HepG2 (cell line): ENCODE data around the gene SDC1. TPM values are rescaled to one million over a fixed set of nuclear protein-coding genes. Genes with fewer than 3 reads are reported as not detected.

Source experiments
- CBX1 ChIP-seq: IDR thresholded peaks from one replicate; pipeline ENCODE4 v1.6.1; 2016; ENCODE audit warnings: antibody characterized with exemption, low read depth
- GABPA ChIP-seq, 2 experiments: IDR thresholded peaks; 2 replicates each; pipeline ENCODE4 v1.6.1; 2011 to 2016; ENCODE audit warnings: low read depth in 2 of 2, low read length in 1 of 2, missing biosample characterization in 1 of 2, missing genetic modification characterization in 1 of 2
- IRX3 ChIP-seq: sonication (generic); formaldehyde crosslinking; IDR thresholded peaks from 2 replicates; pipeline ENCODE4 v1.8.1; 2023; ENCODE audit warnings: mild to moderate bottlenecking, low read depth, missing genetic modification reagents, borderline replicate concordance
- ISL2 ChIP-seq: sonication (generic); formaldehyde crosslinking; IDR thresholded peaks from 2 replicates; pipeline ENCODE4 v1.5.0; 2020; ENCODE audit warnings: missing genetic modification reagents
- MAX ChIP-seq: IDR thresholded peaks from 2 replicates; pipeline ENCODE4 v1.6.1; 2012; ENCODE audit warnings: inconsistent platforms
- NCOR1 ChIP-seq: fragments of 200-600 bp; sonication (generic); IDR thresholded peaks from 2 replicates; pipeline ENCODE4 v1.7.0; 2017; ENCODE audit warnings: antibody characterized with exemption, low read length, borderline replicate concordance
- NPAS2 ChIP-seq: sonication (generic); formaldehyde crosslinking; IDR thresholded peaks from 2 replicates; pipeline ENCODE4 v1.8.0; 2022; ENCODE audit warnings: mild to moderate bottlenecking, missing genetic modification reagents, borderline replicate concordance
- RNF2 ChIP-seq: fragments of 450-650 bp; conservative IDR thresholded peaks from 2 replicates; pipeline ENCODE4 v1.6.1; 2016; ENCODE audit warnings: low read depth
- SIN3B ChIP-seq: fragments of 150-350 bp; IDR thresholded peaks from 2 replicates; pipeline ENCODE4 v1.6.1; 2014; ENCODE audit warnings: low read length
- SSRP1 ChIP-seq: IDR thresholded peaks from 2 replicates; pipeline ENCODE4 v1.6.1; 2016; ENCODE audit warnings: control low read depth
- TOE1 ChIP-seq: sonication (generic); formaldehyde crosslinking; IDR thresholded peaks from 2 replicates; pipeline ENCODE4 v1.4.0; 2020; ENCODE audit warnings: mild to moderate bottlenecking, missing genetic modification reagents
- YEATS4 ChIP-seq: sonication (generic); formaldehyde crosslinking; IDR thresholded peaks from 2 replicates; pipeline ENCODE4 v1.4.0; 2020; ENCODE audit warnings: missing genetic modification reagents, borderline replicate concordance
- ZFP36L1 ChIP-seq: sonication (generic); formaldehyde crosslinking; IDR thresholded peaks from 2 replicates; pipeline ENCODE4 v1.8.0; 2022; ENCODE audit warnings: mild to moderate bottlenecking, missing genetic modification reagents, moderate library complexity
- ZNF251 ChIP-seq: sonication (generic); formaldehyde crosslinking; IDR thresholded peaks from 2 replicates; pipeline ENCODE4 v1.9.0; 2021; ENCODE audit warnings: mild to moderate bottlenecking, missing genetic modification reagents
- ZNF276 ChIP-seq: sonication (generic); formaldehyde crosslinking; IDR thresholded peaks from 2 replicates; pipeline ENCODE4 v1.4.0; 2020; ENCODE audit warnings: mild to moderate bottlenecking, low read depth, missing genetic modification reagents
- ZNF33B ChIP-seq: sonication (generic); formaldehyde crosslinking; IDR thresholded peaks from 2 replicates; pipeline ENCODE4 v1.5.1; 2020; ENCODE audit warnings: mild to moderate bottlenecking, missing genetic modification reagents
- ZNF567 ChIP-seq: sonication (generic); formaldehyde crosslinking; IDR thresholded peaks from 2 replicates; pipeline ENCODE4 v1.8.1; 2023; ENCODE audit warnings: mild to moderate bottlenecking, missing genetic modification reagents, borderline replicate concordance
- ZNF776 ChIP-seq: sonication (generic); formaldehyde crosslinking; IDR thresholded peaks from 2 replicates; pipeline ENCODE4 v1.4.0; 2020; ENCODE audit warnings: mild to moderate bottlenecking, missing genetic modification reagents
- ZNF816 ChIP-seq: sonication (generic); formaldehyde crosslinking; IDR thresholded peaks from 2 replicates; pipeline ENCODE4 v1.8.0; 2022; ENCODE audit warnings: missing genetic modification reagents, mild to moderate bottlenecking, borderline replicate concordance
- ZSCAN29 ChIP-seq: sonication (generic); formaldehyde crosslinking; conservative IDR thresholded peaks from 2 replicates; pipeline ENCODE4 v1.4.0; 2020; ENCODE audit warnings: mild to moderate bottlenecking, missing genetic modification reagents
- polyA plus RNA-seq, 8 experiments: library from polyadenylated mRNA; depleted of rRNA in 3 of 8; stranded (reverse) in 7 of 8; unstranded in 1 of 8; fragments of >200 nt; fragmentation: Illumina TruSeq in 4 of 8; extraction: Trizol in 4 of 8; gene quantifications; 2 replicates each; pipeline versions ENCODE4 v1.2.1 to v1.2.3, GENCODE V29; 2011 to 2016; ENCODE audit warnings: low read depth in 4 of 8, missing spikeins in 1 of 8, mixed read lengths in 1 of 8; ENCODE audit not compliant: insufficient read depth in 1 of 8
- total RNA-seq, 5 experiments: library from RNA; depleted of rRNA; stranded (reverse); fragments of >200 nt; fragmentation: Illumina TruSeq; extraction: Trizol; gene quantifications; 2 replicates each; pipeline ENCODE4 v1.2.3, GENCODE V29; 2016; ENCODE audit warnings: low read depth in 1 of 5
- TF ChIP-seq, protein P1 (sequence below): sonication (generic); formaldehyde crosslinking; IDR thresholded peaks from 2 replicates; pipeline ENCODE4 v1.5.1; 2020; ENCODE audit warnings: mild to moderate bottlenecking, missing genetic modification reagents
- TF ChIP-seq, protein P2 (sequence below): sonication (generic); formaldehyde crosslinking; IDR thresholded peaks from 2 replicates; pipeline ENCODE4 v1.5.0; 2020; ENCODE audit warnings: mild to moderate bottlenecking, missing genetic modification reagents

SDC1 gene
- total and polyA plus RNA-seq, 2 of the 13 experiments (the other 11 are each of a cell fraction or from before 2014, with no cell fraction given), result 108 to 119 TPM

DNA sequence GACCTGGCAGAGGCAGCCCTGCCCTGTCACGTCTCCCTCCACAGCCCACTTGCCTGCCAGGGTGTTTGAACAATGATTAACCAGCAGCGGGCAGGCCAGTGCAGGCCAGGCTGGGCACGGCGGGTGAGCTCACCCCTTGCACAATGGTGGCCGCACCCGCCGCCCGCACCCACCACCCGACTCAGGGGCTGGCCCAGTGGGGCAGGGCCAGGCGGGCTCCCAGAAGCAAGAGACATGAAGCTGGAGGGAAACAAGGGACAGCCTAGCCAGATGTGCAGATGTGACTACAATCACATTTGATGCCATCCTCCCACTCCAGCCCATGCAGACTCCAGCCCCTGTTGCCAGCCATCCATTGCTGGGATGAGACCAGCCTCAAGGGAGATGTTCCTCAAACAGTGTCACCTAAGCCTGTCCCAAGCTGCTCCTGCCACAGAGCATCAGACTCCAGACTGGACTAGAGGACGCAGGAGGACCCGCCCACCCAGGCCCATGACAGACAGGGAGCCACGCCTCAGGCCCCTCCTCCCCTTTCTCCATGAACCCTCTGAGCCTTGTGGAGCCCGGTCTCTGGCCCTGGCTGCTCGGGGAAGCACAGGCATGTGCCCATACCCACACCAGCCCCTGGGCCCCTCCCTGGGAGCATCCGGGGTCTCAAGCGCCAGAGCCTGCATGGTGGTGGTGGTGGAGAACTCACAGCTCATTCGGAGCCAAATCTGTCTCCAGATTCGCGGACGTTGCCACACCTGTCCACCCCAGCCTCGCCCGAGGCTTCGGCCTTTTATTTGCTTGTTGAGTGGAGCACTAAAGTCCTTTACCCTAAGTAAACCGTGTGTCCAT is 45.0 kb downstream of the SDC1 start (continued):
- TF ChIP-seq, protein P1, sequence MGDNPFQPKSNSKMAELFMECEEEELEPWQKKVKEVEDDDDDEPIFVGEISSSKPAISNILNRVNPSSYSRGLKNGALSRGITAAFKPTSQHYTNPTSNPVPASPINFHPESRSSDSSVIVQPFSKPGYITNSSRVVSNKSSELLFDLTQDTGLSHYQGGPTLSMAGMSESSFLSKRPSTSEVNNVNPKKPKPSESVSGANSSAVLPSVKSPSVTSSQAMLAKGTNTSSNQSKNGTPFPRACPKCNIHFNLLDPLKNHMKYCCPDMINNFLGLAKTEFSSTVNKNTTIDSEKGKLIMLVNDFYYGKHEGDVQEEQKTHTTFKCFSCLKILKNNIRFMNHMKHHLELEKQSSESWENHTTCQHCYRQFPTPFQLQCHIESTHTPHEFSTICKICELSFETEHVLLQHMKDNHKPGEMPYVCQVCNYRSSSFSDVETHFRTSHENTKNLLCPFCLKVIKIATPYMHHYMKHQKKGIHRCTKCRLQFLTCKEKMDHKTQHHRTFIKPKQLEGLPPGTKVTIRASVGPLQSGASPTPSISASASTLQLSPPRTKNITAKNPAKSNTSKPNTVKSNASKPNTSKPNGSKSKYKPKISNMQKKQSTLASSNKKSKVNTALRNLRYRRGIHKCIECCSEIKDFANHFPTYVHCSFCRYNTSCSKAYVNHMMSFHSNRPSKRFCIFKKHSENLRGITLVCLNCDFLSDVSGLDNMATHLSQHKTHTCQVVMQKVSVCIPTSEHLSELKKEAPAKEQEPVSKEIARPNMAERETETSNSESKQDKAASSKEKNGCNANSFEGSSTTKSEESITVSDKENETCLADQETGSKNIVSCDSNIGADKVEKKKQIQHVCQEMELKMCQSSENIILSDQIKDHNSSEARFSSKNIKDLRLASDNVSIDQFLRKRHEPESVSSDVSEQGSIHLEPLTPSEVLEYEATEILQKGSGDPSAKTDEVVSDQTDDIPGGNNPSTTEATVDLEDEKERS, result peak; percentile 84; the same call in 1 of the 2 replicates
- TF ChIP-seq ZNF776 (CRISPR knock-in tag) (peak; percentile 57), CBX1 (peak; percentile 33), SIN3B (no peak), RNF2 (peak; percentile 90), ZFP36L1 (0 out of 2 replicates have a peak, but pooled peaks have one; percentile 11), ZNF816 (CRISPR knock-in tag) (peak; percentile 13; the same call in 1 of the 2 replicates), SSRP1 (peak; percentile 96; the same call in 1 of the 2 replicates), MAX (peak; percentile 81), NPAS2 (CRISPR knock-in tag) (no peak), GABPA (IDR thresholded peaks at IDR 0.05; ENCODE audit: low read depth, low read length) (no peak), GABPA (CRISPR knock-in tag; IDR thresholded peaks at IDR 0.05; ENCODE audit: low read depth) (no peak), TOE1 (CRISPR knock-in tag) (no peak), IRX3 (CRISPR knock-in tag) (peak; percentile 71; the same call in 1 of the 2 replicates), ZNF567 (0 out of 2 replicates have a peak, but pooled peaks have one; percentile 37), ZNF33B (CRISPR knock-in tag) (no peak; the same call in 1 of the 2 replicates), ZNF276 (peak; percentile 92), ISL2 (CRISPR knock-in tag) (peak; percentile 61; the same call in 1 of the 2 replicates), YEATS4 (CRISPR knock-in tag) (peak; percentile 38; the same call in 1 of the 2 replicates), ZSCAN29 (CRISPR knock-in tag) (no peak), ZNF251 (CRISPR knock-in tag) (no peak), NCOR1 (no peak)
- TF ChIP-seq, protein P2, sequence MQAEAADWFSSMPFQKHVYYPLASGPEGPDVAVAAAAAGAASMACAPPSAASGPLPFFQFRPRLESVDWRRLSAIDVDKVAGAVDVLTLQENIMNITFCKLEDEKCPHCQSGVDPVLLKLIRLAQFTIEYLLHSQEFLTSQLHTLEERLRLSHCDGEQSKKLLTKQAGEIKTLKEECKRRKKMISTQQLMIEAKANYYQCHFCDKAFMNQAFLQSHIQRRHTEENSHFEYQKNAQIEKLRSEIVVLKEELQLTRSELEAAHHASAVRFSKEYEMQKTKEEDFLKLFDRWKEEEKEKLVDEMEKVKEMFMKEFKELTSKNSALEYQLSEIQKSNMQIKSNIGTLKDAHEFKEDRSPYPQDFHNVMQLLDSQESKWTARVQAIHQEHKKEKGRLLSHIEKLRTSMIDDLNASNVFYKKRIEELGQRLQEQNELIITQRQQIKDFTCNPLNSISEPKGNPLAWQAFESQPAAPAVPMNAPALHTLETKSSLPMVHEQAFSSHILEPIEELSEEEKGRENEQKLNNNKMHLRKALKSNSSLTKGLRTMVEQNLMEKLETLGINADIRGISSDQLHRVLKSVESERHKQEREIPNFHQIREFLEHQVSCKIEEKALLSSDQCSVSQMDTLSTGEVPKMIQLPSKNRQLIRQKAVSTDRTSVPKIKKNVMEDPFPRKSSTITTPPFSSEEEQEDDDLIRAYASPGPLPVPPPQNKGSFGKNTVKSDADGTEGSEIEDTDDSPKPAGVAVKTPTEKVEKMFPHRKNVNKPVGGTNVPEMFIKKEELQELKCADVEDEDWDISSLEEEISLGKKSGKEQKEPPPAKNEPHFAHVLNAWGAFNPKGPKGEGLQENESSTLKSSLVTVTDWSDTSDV (CRISPR knock-in tag), result peak; percentile 63; the same call in 1 of the 2 replicates
